Mucosa of rectum (tissue), 2 donors: ENCODE results near the gene BAHCC1.

Experiments used
- H3K27ac ChIP-seq, 2 donors: one replicate each; pipeline ENCODE4 v1.7.0; 2013; ENCODE audit warnings: inconsistent platforms in 2 of 2, low read depth in 2 of 2, low read length in 2 of 2
- H3K27me3 ChIP-seq, 2 donors: one replicate each; pipeline ENCODE4 v1.7.0; 2013; ENCODE audit warnings: low read length in 2 of 2; ENCODE audit not compliant: control insufficient read depth in 2 of 2, insufficient read depth in 2 of 2
- H3K36me3 ChIP-seq, 2 donors: one replicate each; pipeline ENCODE4 v1.7.0; 2013; ENCODE audit warnings: low read length in 2 of 2; ENCODE audit not compliant: control insufficient read depth in 2 of 2, insufficient read depth in 2 of 2
- H3K4me1 ChIP-seq, 2 donors: one replicate each; pipeline ENCODE4 v1.7.0; 2013; ENCODE audit warnings: low read length in 2 of 2, mild to moderate bottlenecking in 1 of 2; ENCODE audit not compliant: control insufficient read depth in 2 of 2, insufficient read depth in 2 of 2
- H3K4me3 ChIP-seq, 2 donors: one replicate each; pipeline ENCODE4 v1.7.0; 2013; ENCODE audit warnings: low read length in 2 of 2
- H3K9ac ChIP-seq, 2 donors: one replicate each; pipeline ENCODE4 v1.7.0; 2013; ENCODE audit warnings: low read length in 2 of 2, low read depth in 1 of 2, mild to moderate bottlenecking in 1 of 2
- H3K9me3 ChIP-seq, 2 donors: one replicate each; pipeline ENCODE4 v1.7.0; 2013; ENCODE audit warnings: low read length in 2 of 2; ENCODE audit not compliant: control insufficient read depth in 2 of 2
- donor health status: healthy.
- donor health status: Normal muscosa, but diverticular disease.

Gene BAHCC1

DNA sequence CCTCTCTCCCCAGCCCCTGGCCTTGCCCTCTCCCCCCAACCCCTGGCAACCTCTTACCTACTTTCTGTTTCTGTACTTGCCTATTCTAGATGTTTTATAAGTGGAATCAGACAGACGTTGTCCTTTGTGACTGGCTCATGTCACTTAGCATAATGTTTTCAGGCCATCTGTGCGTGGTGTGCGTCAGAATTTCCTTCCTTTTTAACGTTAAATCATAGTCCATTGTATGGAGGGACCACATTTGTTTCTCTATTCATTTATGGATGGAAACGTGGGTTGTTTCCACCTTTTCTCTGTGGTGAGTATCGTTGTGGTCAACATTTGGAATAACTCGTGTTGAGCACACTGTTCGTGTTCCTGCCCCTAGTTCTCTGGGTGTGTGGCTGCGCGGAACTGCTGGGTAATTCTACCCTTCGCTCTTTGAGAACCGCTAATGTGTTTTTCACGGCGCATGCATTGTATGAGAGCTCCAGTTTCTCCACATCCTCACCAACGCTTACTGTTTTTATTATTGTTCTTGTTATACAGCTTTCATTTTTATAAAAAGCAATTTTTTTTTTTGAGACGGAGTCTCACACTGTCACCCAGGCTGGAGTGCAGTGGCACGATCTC lies 91.0 kb downstream of the BAHCC1 start:
- Histone ChIP-seq H3K36me3 (no peaks in the 10 kb centered on the region), H3K9me3 (no peaks in the 10 kb centered on the region), H3K4me3 (no peak overlapping the region), H3K27me3 (peaks cover 0 to 5% of the 10 kb centered on the region in 2 donors), H3K9ac (no peak overlapping the region), H3K4me1 (peaks cover 19 to 30% of the 10 kb centered on the region in 2 donors), H3K27ac (no peak overlapping the region)

DNA sequence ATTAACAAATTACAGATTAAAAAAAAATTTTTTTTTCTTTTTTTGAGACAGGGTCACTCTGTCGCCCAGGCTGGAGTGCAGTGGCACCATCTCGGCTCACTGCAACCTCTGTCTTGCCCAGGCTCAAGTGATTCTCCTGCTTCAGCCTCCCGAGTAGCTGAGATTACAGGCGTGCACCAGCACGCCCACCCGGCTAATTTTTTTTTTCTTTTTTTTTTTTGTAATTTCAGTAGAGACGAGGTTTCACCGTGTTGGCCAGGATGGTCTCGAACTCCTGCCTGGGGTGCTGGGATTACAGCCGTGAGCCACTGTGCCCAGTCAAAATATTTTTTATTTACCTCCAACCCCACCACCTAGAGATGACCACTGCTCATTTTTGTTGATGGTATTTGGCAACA lies 91.8 kb downstream of the BAHCC1 start:
- H3K9me3 ChIP-seq = no peaks in the 10 kb centered on the region
- H3K4me1 ChIP-seq = peaks cover 18 to 26% of the 10 kb centered on the region in 2 donors

DNA sequence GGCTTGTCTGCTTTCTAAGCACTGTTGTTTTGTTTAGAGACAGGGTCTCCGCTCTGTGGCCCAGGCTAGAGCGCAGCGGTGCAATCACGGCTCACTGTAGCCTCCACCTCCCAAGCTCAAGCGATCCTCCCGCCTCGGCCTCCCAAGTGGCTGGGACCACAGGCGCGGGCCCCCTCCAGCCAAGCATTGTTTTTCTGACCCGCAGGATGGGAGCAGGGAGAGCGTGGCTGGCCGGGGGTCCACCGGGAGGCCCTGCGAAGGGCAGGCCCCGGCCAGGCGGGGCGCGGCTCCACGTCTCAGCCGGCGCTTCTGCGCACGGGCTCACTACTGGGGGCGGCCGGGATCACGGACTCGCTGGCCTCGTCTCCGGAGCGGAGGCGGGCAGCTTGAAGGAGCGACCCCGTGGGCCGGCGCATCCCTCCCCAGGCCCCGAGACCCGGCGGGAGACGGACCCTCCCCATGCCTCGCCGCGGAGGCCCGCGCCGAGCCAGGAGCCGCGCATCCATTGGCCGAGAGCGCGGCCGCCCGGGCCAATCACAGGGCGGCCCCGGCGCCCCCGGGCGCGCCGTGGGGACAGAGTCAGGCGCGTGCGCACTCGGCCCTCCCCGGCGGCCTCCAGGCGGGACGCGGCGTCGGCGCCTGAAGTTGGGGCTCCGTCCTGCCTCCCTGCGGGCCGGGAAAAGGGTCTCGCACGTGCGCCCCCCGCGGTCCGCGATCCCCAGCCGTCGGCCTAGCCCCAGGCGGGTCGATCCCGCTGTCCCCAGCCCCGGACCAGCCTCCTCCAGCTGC lies 92.4 kb downstream of the BAHCC1 start:
- Histone ChIP-seq H3K9ac (peak overlapping the region; percentile 65 to 97), H3K27me3 (no peaks in the 10 kb centered on the region), H3K9me3 (no peaks in the 10 kb centered on the region), H3K4me3 (peak overlapping the region; percentile 65 to 70), H3K27ac (peak overlapping the region; percentile 83 to 87), H3K36me3 (no peaks in the 10 kb centered on the region), H3K4me1 (peaks cover 18 to 26% of the 10 kb centered on the region in 2 donors)

More for the DNA sequence above, 91.8 kb downstream of the BAHCC1 start:
- no peak overlapping the region for H3K27ac ChIP-seq
- H3K27me3 ChIP-seq = peaks cover 0 to 2% of the 10 kb centered on the region in 2 donors
- H3K4me3 ChIP-seq = peak overlapping the region in 1 of 2 donors; percentile 70
- no peaks in the 10 kb centered on the region for H3K36me3 ChIP-seq
- H3K9ac ChIP-seq = peak overlapping the region in 1 of 2 donors; percentile 97

DNA sequence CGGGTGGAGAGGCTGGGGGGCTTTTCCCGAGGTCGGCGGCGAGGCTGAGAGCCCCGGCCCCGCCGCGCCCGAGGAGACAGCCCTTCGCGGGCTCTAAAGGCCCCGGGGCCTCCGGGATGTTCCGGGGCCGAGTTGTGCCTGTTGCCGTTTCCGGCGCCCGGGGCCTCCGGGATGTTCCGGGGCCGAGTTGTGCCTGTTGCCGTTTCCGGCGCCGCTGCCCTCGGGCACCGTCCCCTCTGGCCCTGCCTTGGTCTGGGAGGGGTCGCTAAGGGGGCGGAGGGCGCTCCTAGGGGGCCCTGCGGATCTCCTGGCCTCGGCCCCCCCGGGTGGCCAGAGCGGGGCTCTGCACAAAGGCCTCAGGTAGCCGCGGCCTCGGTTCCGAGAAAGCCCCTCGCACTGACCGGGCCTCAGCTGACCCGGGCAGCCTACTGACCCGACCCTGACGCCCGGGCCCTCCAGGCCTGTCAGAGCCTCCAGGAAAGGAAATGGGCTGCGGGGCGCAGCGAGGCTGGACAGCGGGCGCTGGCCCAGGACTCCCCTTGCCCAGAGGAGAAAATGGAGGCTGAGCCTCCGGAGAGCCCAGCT lies 93.1 kb downstream of the BAHCC1 start:
- peaks cover 18 to 25% of the 10 kb centered on the region in 2 donors for H3K4me1 ChIP-seq
- no peaks in the 10 kb centered on the region for H3K36me3 ChIP-seq
- no peaks in the 10 kb centered on the region for H3K9me3 ChIP-seq
- H3K9ac ChIP-seq = peak overlapping the region; percentile 65 to 97
- peak overlapping the region; percentile 83 to 87 for H3K27ac ChIP-seq
- H3K4me3 ChIP-seq = peak overlapping the region; percentile 65 to 70
- no peaks in the 10 kb centered on the region for H3K27me3 ChIP-seq

DNA sequence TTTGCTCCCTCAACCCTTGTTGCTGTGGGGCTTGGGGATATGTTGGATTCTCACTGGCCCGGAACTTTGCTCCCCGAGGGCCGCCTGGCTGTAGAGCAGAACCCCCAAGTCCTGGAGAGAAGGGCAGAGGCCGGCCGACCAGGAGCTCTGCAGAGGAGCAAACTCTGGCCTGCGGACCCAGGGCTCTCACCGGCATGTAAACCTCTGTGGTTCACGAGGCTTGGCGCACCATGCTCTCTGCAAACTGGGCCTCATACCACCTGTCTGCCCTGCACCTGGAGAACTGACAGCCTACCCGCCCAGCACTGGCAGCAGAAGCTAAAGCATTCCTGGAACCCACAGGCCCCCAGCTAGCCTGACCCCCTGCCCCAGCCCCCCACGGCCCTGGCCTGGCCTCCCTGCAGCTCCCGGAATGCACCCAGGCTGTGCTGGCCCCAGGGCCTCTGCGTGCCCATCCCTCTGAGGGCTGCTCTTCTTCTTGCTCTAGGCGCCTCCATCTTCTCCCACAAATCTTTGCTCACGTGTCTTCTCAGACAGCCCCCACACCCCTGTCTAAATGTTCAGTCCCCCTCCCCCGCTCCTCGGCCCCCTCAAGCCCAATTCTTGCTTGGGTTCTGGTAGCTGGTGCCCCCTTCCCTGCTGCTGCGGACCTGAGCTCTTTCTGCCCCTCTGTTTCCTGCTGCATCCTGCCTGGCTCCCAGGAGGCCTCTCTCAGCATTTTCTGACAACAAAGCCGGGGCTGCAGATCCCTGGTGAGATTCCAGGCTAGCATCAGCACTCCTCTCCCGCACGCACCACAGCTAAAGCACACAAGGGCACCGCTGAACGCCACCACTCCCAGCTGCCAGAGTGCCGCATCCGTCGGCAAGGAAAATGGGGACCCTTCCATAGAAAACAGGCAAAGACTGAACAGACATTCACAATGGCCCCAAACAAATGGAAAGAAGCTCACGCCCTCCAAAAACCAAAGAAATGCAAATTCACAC lies 94.0 kb downstream of the BAHCC1 start:
- H3K36me3 ChIP-seq = no peaks in the 10 kb centered on the region
- H3K4me3 ChIP-seq = no peak overlapping the region
- H3K27ac ChIP-seq = no peak overlapping the region
- no peak overlapping the region for H3K9ac ChIP-seq
- no peaks in the 10 kb centered on the region for H3K9me3 ChIP-seq
- peaks cover 10 to 16% of the 10 kb centered on the region in 2 donors for H3K4me1 ChIP-seq
- H3K27me3 ChIP-seq = no peaks in the 10 kb centered on the region

DNA sequence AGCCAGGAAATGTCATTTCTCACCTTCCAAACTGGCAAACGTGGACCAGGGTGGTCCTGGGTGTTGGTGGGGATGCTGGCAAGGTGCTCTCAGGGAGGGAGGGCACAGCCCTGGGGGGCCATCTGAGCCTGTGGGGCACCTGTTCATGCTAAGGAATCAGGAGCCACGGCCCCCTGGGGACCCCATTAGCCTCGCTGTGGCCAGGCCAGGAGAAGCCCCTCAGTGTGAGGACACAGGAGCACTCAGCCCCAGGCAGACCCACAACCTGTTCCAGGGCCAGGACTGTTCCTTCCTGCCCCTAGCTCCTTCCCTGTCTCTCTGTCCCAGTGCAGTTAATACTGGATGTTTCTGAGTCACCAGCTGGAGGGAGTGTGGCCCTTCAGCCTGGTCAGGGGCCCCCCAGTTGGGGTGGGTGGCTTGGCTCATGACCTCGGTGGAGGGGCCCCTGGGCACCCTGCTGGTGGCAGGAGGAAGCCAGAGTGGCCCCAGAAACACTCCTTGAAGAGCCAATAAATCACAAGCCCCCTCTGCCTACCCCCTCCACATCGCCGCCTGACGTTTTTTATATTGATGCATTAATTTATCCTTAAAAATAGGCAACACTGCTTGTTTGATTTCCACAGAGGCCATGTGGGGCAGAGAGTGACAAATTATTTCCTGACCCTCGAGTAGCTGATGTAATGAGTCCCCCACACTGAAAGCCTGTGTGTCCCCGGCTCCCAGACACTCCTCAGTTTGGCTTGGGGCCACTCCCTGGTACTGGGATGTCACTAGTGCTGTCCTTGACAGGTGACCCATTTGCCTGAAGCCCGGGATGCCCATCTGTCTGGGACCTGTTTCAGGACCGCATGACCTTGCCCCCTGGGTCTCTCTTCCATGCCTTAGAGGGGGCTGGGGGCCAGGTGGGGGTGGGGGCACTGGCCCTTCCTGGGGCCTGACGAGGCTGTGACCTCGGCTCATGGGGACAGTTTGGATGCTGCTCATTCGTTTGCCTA lies 95.0 kb downstream of the BAHCC1 start:
- no peaks in the 10 kb centered on the region for H3K36me3 ChIP-seq
- H3K27me3 ChIP-seq = peaks cover 0 to 2% of the 10 kb centered on the region in 2 donors
- H3K4me1 ChIP-seq = peaks cover 10% of the 10 kb centered on the region in 2 donors
- H3K27ac ChIP-seq = no peak overlapping the region
- H3K9me3 ChIP-seq = no peaks in the 10 kb centered on the region
- no peak overlapping the region for H3K9ac ChIP-seq
- H3K4me3 ChIP-seq = no peak overlapping the region

DNA sequence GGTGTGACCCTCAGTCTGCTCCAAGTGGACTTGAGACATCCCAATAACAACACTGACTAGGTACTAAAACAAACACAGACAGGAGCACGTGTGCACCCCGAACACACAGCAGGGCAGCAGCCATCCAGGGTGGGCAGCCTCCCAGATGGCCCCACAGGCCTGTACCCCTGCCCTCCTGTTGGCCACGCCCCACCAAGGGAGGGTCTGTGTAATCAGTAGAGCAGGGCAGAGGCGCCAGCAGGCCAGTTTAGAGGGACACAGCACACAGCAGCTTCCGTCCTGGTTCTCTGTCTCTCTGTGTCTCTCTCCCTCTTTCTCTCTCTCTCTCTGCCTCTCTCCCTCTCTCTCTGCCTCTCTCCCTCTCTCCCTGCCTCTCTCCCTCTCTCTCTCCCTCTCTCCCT lies 95.9 kb downstream of the BAHCC1 start:
- H3K9me3 ChIP-seq = no peaks in the 10 kb centered on the region
- H3K4me1 ChIP-seq = peaks cover 10% of the 10 kb centered on the region in 2 donors
- H3K9ac ChIP-seq = no peak overlapping the region
- peaks cover 0 to 2% of the 10 kb centered on the region in 2 donors for H3K27me3 ChIP-seq
- H3K36me3 ChIP-seq = no peaks in the 10 kb centered on the region
- no peak overlapping the region for H3K27ac ChIP-seq
- no peak overlapping the region for H3K4me3 ChIP-seq

DNA sequence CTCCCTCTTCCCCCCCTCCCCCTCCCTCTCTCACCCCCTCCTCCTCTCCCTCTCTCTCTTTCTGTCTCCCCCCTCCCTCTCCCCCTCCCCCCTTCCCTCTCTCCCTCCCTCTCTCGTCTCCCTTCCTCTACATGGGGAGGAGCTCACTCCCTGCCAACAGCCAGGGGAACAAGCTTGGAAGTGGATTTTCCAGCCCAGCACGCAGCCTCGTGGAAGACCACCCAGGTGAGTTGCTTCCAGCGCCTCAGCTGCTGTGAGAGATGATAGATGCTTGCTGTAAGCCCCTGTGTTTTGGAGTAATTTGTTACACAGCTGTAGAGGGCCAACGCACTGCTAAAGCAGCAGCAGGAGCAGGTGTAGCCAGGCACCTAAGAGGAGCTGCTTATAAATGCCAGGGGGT lies 96.5 kb downstream of the BAHCC1 start:
- Histone ChIP-seq H3K27ac (no peak overlapping the region), H3K36me3 (no peaks in the 10 kb centered on the region), H3K27me3 (peaks cover 0 to 2% of the 10 kb centered on the region in 2 donors), H3K4me1 (peaks cover 10% of the 10 kb centered on the region in 2 donors), H3K9me3 (no peaks in the 10 kb centered on the region), H3K9ac (no peak overlapping the region), H3K4me3 (no peak overlapping the region)

DNA sequence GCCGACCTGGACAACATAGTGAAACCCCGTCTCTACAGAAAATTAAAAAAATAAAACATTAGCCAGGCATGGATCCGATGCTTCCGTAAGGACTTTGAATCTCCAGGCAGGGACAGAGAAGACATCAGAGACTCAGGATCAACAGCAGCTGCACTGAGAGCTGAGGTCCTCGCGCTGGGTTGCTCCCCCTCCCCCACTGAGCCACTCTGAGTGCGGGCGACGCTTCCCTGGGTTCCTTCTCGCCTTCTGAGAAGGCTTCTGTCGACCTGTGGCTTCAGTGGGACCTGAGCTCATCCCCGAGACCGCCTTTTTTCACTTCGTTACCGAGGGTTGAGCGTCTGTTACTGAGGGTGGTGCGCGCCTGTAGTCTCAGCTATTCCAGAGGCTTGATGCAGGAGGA lies 96.9 kb downstream of the BAHCC1 start:
- peaks cover 0 to 2% of the 10 kb centered on the region in 2 donors for H3K27me3 ChIP-seq
- peaks cover 10% of the 10 kb centered on the region in 2 donors for H3K4me1 ChIP-seq
- no peak overlapping the region for H3K9ac ChIP-seq
- H3K4me3 ChIP-seq = no peak overlapping the region
- H3K9me3 ChIP-seq = no peaks in the 10 kb centered on the region
- no peak overlapping the region for H3K27ac ChIP-seq
- no peaks in the 10 kb centered on the region for H3K36me3 ChIP-seq
